ENCODE data around the gene SMARCA4. TPM values are rescaled to one million over a fixed set of nuclear protein-coding genes. Genes with fewer than 3 reads are reported as not detected.
"Not testable (repeated sequence)": the region's sequence is repeated elsewhere in the genome, so short reads cannot be mapped to it uniquely, and the experiment has no call there.

SMARCA4 gene
- total RNA-seq, 1 experiment from 2014 or later, result 112 TPM

DNA sequence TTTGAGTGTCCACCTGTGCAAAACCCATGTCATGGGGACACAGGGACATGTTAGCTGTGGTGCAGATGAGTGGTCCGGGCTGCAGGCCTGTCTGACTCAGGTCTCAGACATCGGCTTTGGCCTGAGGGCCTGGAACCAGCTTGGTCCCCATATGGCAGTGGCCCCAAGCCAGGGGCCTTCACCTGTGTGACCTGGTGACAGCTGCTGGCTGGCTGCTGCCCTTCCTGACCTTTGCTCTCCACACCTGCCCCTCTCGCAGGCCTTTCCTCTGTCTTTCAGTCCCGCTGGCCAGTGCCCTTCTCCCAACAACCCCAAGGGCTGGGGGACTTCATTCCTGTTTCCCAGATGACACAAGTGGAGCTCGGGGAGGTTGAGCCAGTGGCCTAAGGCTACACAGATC, 105.5 kb downstream of the SMARCA4 start:
- no peak for DNase-seq (ENCODE audit: low read depth)

DNA sequence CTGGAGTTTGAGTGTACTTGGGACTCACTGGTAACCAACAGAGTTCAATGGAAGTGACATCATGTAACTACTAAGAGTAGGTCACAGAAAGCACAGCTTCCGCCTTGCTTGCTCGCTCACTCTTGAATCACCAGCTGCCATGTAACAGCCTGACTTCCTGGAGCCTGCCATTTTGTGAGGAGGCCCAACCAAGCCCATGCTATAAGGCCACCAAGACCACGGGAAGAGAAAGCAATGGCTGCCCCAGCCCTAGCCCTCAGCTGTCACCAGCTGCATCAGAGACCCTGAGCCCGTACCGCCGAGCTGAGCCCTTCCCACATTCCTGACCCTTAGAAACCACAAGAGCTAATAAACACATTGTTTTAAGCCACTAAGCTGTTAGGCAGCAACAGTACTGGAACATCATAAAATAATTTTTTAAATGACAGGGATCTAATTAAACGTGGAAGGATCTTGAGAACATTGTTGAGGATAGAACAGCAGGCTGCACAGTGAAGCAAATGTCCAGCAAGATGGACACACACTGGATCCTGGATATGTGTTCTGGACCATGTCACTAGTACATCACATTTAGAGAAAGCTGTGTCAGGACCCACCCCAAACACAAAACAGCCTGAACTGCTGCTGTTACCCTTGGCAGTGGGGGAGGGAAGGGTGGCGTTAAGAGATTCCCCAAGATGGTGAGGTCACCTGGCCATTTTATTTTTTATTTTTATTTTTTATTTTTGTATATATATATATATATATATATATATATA, 106.7 kb downstream of the SMARCA4 start:
- no peak for DNase-seq (ENCODE audit: low read depth)

GRCh38 chr19:11069561-11069960, 108.7 kb downstream of the SMARCA4 start:
- DNase-seq (ENCODE audit: low read depth), result no peak

DNA sequence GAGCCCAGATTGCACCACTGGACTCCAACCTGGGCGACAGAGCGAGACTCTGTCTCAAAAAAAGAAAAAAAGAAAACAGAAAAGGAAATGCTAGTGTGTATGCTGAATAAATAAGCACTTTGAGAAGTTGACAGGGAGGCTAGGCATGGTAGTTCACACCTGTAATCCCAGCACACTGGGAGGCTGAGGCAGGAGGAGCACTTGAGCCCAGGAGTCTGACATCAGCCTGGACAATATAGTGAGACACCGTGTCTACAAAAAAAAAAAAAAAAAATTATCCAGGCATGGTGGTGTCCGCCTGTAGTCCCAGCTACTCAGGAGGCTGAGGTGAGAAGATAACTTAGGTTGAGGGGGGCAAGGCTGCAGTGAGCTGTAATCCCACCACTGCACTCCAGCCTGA, 109.3 kb downstream of the SMARCA4 start:
- no peak for DNase-seq (ENCODE audit: low read depth)

- no peak for DNase-seq (ENCODE audit: low read depth)
Observed at GRCh38 chr19:11073568-11073967, 112.7 kb downstream of the SMARCA4 start.

- DNase-seq (ENCODE audit: low read depth), result not testable (repeated sequence)
Observed at GRCh38 chr19:11076792-11077191, 116.0 kb downstream of the SMARCA4 start.

DNA sequence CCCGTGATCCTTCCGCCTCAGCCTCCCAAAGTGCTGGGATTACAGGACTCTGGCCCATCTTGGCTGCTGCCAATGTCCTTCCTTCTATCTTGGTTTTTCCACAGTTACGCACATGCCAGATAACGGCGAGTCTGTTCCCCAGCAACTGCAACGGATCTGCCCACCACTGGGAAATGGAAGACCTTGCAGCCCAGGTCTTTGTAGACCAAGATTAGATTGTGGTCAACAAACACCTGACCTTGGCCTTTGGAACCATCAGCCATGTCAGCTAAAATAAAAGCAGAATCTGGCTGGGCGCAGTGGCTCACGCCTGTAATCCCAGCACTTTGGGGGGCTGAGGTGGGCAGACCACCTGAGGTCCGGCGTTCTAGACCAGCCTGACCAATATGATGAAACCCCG, 118.1 kb downstream of the SMARCA4 start:
- no peak for DNase-seq (ENCODE audit: low read depth)

DNA sequence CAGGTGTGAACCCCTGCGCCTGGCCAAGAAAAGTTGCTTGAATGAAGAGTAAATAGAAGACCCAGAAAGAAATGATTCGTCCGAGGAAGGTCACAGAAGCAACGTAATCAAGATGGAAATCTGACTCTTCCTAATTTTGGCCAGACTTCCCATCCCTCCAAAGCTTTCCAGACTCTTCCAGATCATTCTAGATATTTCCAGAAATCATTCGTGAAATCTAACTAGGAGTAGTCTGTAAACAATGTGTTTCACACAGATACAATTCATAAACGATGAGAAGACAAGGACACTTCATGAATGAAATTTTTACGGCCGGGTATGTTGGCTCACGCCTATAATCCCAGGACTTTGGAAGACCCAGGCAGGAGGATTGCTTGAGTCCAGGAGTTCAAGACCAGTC, 119.2 kb downstream of the SMARCA4 start:
- no peak for DNase-seq (ENCODE audit: low read depth)

- no peak for DNase-seq (ENCODE audit: low read depth)
Observed at GRCh38 chr19:11087870-11088505, 127.2 kb downstream of the SMARCA4 start.

- no peak for DNase-seq (ENCODE audit: low read depth)
Observed at GRCh38 chr19:11088506-11089253, 127.8 kb downstream of the SMARCA4 start.

- peak; percentile 94 for DNase-seq (ENCODE audit: low read depth)
Observed at GRCh38 chr19:11089254-11090013, 128.6 kb downstream of the SMARCA4 start, which contains the start of gene LDLR. Gene LDLR (plus strand): TSS chr19:11089463. CDS start chr19:11089549, 86 bp downstream.

- not testable (repeated sequence) for DNase-seq (ENCODE audit: low read depth)
Observed at GRCh38 chr19:11090014-11090263, 129.1 kb downstream of the SMARCA4 start.

DNA sequence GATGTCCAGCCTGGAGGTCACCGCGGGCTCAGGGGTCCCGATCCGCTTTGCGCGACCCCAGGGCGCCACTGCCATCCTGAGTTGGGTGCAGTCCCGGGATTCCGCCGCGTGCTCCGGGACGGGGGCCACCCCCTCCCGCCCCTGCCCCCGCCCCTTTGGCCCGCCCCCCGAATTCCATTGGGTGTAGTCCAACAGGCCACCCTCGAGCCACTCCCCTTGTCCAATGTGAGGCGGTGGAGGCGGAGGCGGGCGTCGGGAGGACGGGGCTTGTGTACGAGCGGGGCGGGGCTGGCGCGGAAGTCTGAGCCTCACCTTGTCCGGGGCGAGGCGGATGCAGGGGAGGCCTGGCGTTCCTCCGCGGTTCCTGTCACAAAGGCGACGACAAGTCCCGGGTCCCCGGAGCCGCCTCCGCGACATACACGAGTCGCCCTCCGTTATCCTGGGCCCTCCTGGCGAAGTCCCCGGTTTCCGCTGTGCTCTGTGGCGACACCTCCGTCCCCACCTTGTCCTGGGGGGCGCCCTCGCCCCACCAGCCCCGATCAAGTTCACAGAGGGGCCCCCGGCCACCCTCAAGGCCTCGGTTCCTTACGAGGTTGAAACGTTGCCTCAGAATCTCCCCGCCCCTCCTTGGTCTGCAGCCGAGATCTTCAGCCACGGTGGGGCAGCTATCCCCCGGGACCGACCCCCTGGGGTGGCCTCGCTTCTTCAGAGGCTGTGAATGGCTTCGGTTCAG, 129.6 kb downstream of the SMARCA4 start:
- peak; percentile 99 for DNase-seq (ENCODE audit: low read depth)

DNA sequence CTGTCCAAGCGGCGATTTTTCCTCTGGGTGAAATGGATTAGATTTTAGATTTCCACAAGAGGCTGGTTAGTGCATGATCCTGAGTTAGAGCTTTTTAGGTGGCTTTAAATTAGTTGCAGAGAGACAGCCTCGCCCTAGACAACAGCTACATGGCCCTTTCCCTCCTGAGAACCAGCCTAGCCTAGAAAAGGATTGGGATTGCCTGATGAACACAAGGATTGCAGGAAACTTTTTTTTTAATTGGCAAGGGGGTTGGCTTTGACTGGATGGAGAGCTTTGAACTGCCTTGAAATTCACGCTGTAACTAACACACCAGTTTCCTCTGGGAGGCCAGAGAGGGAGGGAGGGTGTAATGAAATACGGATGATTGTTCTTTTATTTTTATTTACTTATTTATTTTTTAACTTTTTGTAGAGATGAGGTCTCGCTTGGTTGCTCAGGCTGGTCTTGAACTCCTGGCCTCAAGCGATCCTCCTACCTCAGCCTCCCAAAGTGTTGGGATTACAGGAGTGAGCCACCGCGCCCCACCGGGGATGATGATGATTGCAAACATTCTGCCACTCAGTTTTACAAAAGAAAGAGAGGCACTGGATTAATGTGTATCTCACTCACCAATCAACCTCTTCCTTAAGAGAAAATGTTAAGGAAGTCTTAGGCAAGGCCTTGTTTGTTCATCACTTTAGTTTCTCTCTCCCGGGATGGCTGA, 130.3 kb downstream of the SMARCA4 start:
- no peak for DNase-seq (ENCODE audit: low read depth)

GRCh38 chr19:11091703-11092153, 130.9 kb downstream of the SMARCA4 start:
- DNase-seq (ENCODE audit: low read depth), result peak; percentile 98

DNA sequence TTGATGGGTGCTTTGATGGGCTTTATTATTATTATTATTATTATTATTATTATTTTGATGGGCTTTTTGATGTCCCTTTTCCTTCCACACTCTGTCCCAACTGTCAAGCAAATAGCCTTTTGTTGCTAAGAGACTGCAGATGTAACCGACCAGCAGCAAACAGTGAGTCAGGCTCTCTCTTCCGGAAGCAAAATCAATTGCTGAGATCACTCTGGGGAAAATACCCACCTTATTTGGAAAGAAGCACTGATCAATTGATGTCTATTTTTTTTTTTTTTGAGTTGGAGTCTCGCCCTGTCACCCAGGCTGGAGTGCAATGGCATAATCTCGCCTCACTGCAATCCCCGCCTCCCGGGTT, 131.3 kb downstream of the SMARCA4 start:
- DNase-seq (ENCODE audit: low read depth), result peak; percentile 73

- no peak for DNase-seq (ENCODE audit: low read depth)
Observed at GRCh38 chr19:11093689-11094238, 132.9 kb downstream of the SMARCA4 start.

DNA sequence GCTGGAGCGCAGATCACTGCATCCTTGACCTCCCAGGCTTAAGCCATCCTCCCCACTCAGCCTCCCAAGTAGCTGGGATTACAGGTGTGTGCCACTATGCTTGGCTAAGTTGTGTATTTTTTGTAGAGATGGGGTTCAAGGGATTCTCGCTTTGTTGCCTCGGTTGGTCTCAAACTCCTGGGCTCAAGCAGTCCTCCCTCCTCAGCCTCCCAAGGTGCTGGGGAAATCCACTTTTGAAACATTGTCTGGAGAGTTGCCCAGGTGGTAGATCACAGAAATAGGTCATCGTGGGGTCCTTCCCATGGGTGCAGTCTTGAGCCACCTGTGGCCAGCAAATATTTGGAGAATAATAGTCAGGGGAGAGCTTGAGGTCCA, 133.7 kb downstream of the SMARCA4 start:
- DNase-seq (ENCODE audit: low read depth), result no peak

GRCh38 chr19:11096210-11096841, 135.5 kb downstream of the SMARCA4 start:
- peak; percentile 90 for DNase-seq (ENCODE audit: low read depth)

- not testable (repeated sequence) for DNase-seq (ENCODE audit: low read depth)
Observed at GRCh38 chr19:11097367-11097766, 136.5 kb downstream of the SMARCA4 start.

All from Daoy (cell line).